ENCODE results near the gene CD52.

DNA sequence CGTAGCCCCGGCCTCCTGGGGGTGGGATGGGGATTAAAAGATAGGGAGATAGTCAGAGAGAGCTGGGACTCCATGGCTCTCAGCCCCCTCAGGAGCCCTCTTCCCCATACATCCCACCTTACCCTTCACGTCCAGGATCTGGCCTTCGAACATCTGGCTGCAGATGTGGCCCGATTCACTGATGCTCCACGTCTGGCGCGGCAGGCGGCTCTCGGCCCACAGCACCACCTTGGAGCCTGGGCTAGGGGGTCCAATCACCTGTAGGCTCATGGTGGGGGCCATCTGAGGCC is 4.2 kb downstream of the CD52 start:
- TF ChIP-seq ELF4 (CRISPR knock-in tag; IDR thresholded peaks at IDR 0.05; ENCODE audit: low read depth): no peak
- no peak for TF ChIP-seq MXD4 (CRISPR knock-in tag; IDR thresholded peaks at IDR 0.05; ENCODE audit: borderline replicate concordance)
- no peak for TF ChIP-seq ZNF263 (CRISPR knock-in tag; IDR thresholded peaks at IDR 0.05; ENCODE audit: low read depth)
- no peak for TF ChIP-seq CTCF (IDR thresholded peaks at IDR 0.05)

Measured in WTC11 (cell line).